K562 (cell line): ENCODE results near the gene FGF2. TPM values are rescaled to one million over a fixed set of nuclear protein-coding genes. Genes with fewer than 3 reads are reported as not detected.

Source experiments
- BRCA1 ChIP-seq, 2 experiments: fragments of 450-650 bp in 1 of 2; sonication (generic) in 1 of 2; formaldehyde crosslinking in 1 of 2; IDR thresholded peaks; 2 replicates each; pipeline versions ENCODE4 v1.5.0 to v1.6.1; 2017 to 2020; ENCODE audit warnings: mild to moderate bottlenecking in 1 of 2, missing genetic modification reagents in 1 of 2
- BRF2 ChIP-seq: IDR thresholded peaks from 3 replicates; pipeline ENCODE4 v1.6.1; 2011; ENCODE audit warnings: borderline replicate concordance, mild to moderate bottlenecking; ENCODE audit not compliant: insufficient read length, insufficient read depth
- CBFB ChIP-seq: sonication (generic); formaldehyde crosslinking; IDR thresholded peaks from 2 replicates; pipeline ENCODE4 v1.4.0; 2020; ENCODE audit warnings: mild to moderate bottlenecking, missing genetic modification reagents
- DIDO1 ChIP-seq: fragments of 450-650 bp; IDR thresholded peaks from 2 replicates; pipeline ENCODE4 v1.6.1; 2016; ENCODE audit warnings: low read depth, missing biosample characterization, missing genetic modification characterization
- ETS1 ChIP-seq: conservative IDR thresholded peaks from 2 replicates; pipeline ENCODE4 v1.6.1; 2011; ENCODE audit warnings: low read depth, mild to moderate bottlenecking, low read length; ENCODE audit not compliant: control insufficient read depth
- GATA2 ChIP-seq: sonication (generic); formaldehyde crosslinking; IDR thresholded peaks from 2 replicates; pipeline ENCODE4 v1.4.0; 2020; ENCODE audit warnings: mild to moderate bottlenecking, missing genetic modification reagents
- MED1 ChIP-seq: sonication (generic); formaldehyde crosslinking; IDR thresholded peaks from 2 replicates; pipeline ENCODE4 v1.8.1; 2023; ENCODE audit warnings: missing genetic modification reagents, borderline replicate concordance
- MITF ChIP-seq: IDR thresholded peaks from 2 replicates; pipeline ENCODE4 v1.6.1; 2014; ENCODE audit warnings: antibody characterized with exemption
- NELFE ChIP-seq: IDR thresholded peaks from 2 replicates; pipeline ENCODE4 v1.6.1; 2011; ENCODE audit warnings: mild to moderate bottlenecking; ENCODE audit not compliant: insufficient read depth, insufficient read length
- NONO ChIP-seq, 2 experiments: fragments of 200-400 bp in 1 of 2; fragments of 450-650 bp in 1 of 2; formaldehyde crosslinking in 1 of 2; IDR thresholded peaks; 2 replicates each; pipeline ENCODE4 v1.6.1; 2017; ENCODE audit warnings: low read depth in 2 of 2, mild to moderate bottlenecking in 2 of 2, moderate library complexity in 2 of 2, low read length in 1 of 2
- POLR2B ChIP-seq: fragments of 450-650 bp; IDR thresholded peaks from 2 replicates; pipeline ENCODE4 v1.6.1; 2018; ENCODE audit warnings: low read depth; ENCODE audit not compliant: partially characterized antibody
- RB1 ChIP-seq: fragments of 450-650 bp; IDR thresholded peaks from 2 replicates; pipeline ENCODE4 v1.6.1; 2017; ENCODE audit warnings: low read depth, mild to moderate bottlenecking
- ZBTB49 ChIP-seq: sonication (generic); formaldehyde crosslinking; IDR thresholded peaks from 2 replicates; pipeline ENCODE4 v1.8.0; 2022; ENCODE audit warnings: missing genetic modification reagents, mild to moderate bottlenecking, borderline replicate concordance
- ZNF197 ChIP-seq: fragments of 200-800 bp; sonication (Bioruptor generic); IDR thresholded peaks from 2 replicates; pipeline ENCODE4 v1.6.1; 2016; ENCODE audit warnings: low read depth, missing genetic modification characterization, missing compliant biosample characterization
- ZNF23 ChIP-seq: fragments of 250-450 bp; sonication (Bioruptor Pico); IDR thresholded peaks from 2 replicates; pipeline ENCODE4 v1.4.0; 2020; ENCODE audit warnings: mild to moderate bottlenecking
- ZNF511 ChIP-seq: sonication (generic); formaldehyde crosslinking; IDR thresholded peaks from 2 replicates; pipeline ENCODE4 v1.8.0; 2022; ENCODE audit warnings: mild to moderate bottlenecking, missing genetic modification reagents
- ZNF586 ChIP-seq: fragments of 450-650 bp; formaldehyde crosslinking; conservative IDR thresholded peaks from 2 replicates; pipeline ENCODE4 v1.4.0; 2020; ENCODE audit warnings: mild to moderate bottlenecking, moderate library complexity
- polyA plus RNA-seq, 8 experiments: library from polyadenylated mRNA; depleted of rRNA in 4 of 8; stranded (reverse) in 5 of 8; unstranded in 3 of 8; fragments of >200 nt; fragmentation: Nextera tagmentation in 2 of 8; fragmentation: Illumina TruSeq in 1 of 8; extraction: Ambion mirVana in 2 of 8; extraction: Trizol in 1 of 8; gene quantifications; 2 replicates each; pipeline versions ENCODE4 v1.2.1 to v1.2.3, GENCODE V29; 2011 to 2014; ENCODE audit warnings: inconsistent platforms in 1 of 8, missing spikeins in 1 of 8
- total RNA-seq, 7 experiments: library from RNA; depleted of rRNA in 6 of 7; stranded (reverse); fragments of >200 nt in 6 of 7; fragmentation: Illumina TruSeq in 2 of 7; extraction: Trizol in 2 of 7; gene quantifications; 2 replicates each; pipeline versions ENCODE4 v1.2.1 to v1.2.3, GENCODE V29; 2011 to 2021; ENCODE audit warnings: low replicate concordance in 1 of 7

Gene FGF2
- total and polyA plus RNA-seq, 9 of the 15 experiments (the other 6 are each of a cell fraction or from before 2014, with no cell fraction given): 2.5 to 19.4 (median 9.2) TPM

- TF ChIP-seq ZNF586 (CRISPR knock-in tag) (no peak), CBFB (CRISPR knock-in tag) (no peak), ZNF23 (CRISPR knock-in tag) (no peak), POLR2B (peak; percentile 33), ZNF511 (CRISPR knock-in tag) (peak; percentile 16), ZBTB49 (CRISPR knock-in tag) (0 out of 2 replicates have a peak, but pooled peaks have one; percentile 25), MED1 (CRISPR knock-in tag) (no peak), RB1 (peak; percentile 59), ZNF197 (CRISPR knock-in tag) (0 out of 2 replicates have a peak, but pooled peaks have one; percentile 19), NONO (IDR thresholded peaks at IDR 0.05; ENCODE audit: low read depth in 2 of 2, low read length in 1 of 2) (no peak), BRF2 (no peak), NELFE (no peak), ETS1 (no peak), GATA2 (CRISPR knock-in tag) (no peak), DIDO1 (no peak), MITF (0 out of 2 replicates have a peak, but pooled peaks have one; percentile 1), BRCA1 (IDR thresholded peaks at IDR 0.05) (no peak), BRCA1 (CRISPR knock-in tag; IDR thresholded peaks at IDR 0.05) (no peak)
These were observed 95.6 kb downstream of the FGF2 start, which contains the start of gene NUDT6 (continued) for GRCh38 chr4:122921971-122922876.
